AG04450 (cell line): Measurements from ENCODE around the gene RB1. TPM values are rescaled to one million over a fixed set of nuclear protein-coding genes. Genes with fewer than 3 reads are reported as not detected.

ENCODE experiments used
- CTCF ChIA-PET: fragments of 300-600, 350-600 bp; formaldehyde crosslinking; extraction: SDS; loops from one replicate; lab custom pipeline; 2022; ENCODE audit warnings: antibody characterized with exemption, inconsistent platforms; lab: Charles Lee
- POLR2A ChIA-PET: fragments of 350-600 bp; formaldehyde crosslinking; extraction: SDS; loops from one replicate; lab custom pipeline; 2021; ENCODE audit warnings: antibody characterized with exemption, inconsistent platforms; lab: Yijun Ruan, JAX
- DNase-seq: peaks from one replicate; pipeline ENCODE4 v3.0.0-alpha.2; 2011; ENCODE audit warnings: low read depth, low spot score
- H3K27ac ChIP-seq: one replicate; pipeline ENCODE4 v1.5.1; 2012; ENCODE audit warnings: low read depth, low read length, control low read depth
- H3K27me3 ChIP-seq: one replicate; pipeline ENCODE4 v1.6.0; 2012; ENCODE audit warnings: low read length; ENCODE audit not compliant: control insufficient read depth, insufficient read depth
- H3K4me3 ChIP-seq: 2 replicates; pipeline ENCODE4 v1.5.1; 2011; ENCODE audit warnings: mild to moderate bottlenecking, low read depth, low read length, control low read depth
- H3K9me3 ChIP-seq: 2 replicates; pipeline ENCODE4 v1.5.1; 2012; ENCODE audit warnings: low read length; ENCODE audit not compliant: control insufficient read depth, insufficient read depth
- CTCF ChIP-seq: IDR thresholded peaks from 2 replicates; pipeline ENCODE4 v1.5.1; 2011; ENCODE audit warnings: low read depth, low read length, control low read depth, inconsistent platforms
- polyA plus RNA-seq: library from polyadenylated mRNA; depleted of rRNA; stranded (reverse); fragments of >200 nt; gene quantifications from 2 replicates; pipeline ENCODE4 v1.2.3, GENCODE V29; 2011

RB1 gene
- polyA plus RNA-seq, 1 experiment: 27.3 TPM

GRCh38 chr13:48398450-48399095, 95.0 kb downstream of the RB1 start:
- CTCF ChIA-PET: interaction anchor here (1.6 kb wide), 1 partner anchor 181 kb away, joined by 11 read pairs; no protein-coding TSS in a partner anchor
- POLR2A ChIA-PET: no interaction called here
- no peak for TF ChIP-seq CTCF
- Histone ChIP-seq H3K4me3 (no peak overlapping the region), H3K27me3 (no peaks in the 10 kb centered on the region), H3K27ac (no peak overlapping the region), H3K9me3 (no peaks in the 10 kb centered on the region; the same call in 1 of the 2 replicates)
- DNase-seq: no peak

- CTCF ChIA-PET: interaction anchor here (1.0 kb wide), 1 partner anchor 180 kb away, joined by 3 read pairs; no protein-coding TSS in a partner anchor
- TF ChIP-seq CTCF: no peak
- no peak for DNase-seq
Measured at GRCh38 chr13:48400090-48400694, 96.6 kb downstream of the RB1 start.

GRCh38 chr13:48400850-48401291, 97.3 kb downstream of the RB1 start:
- TF ChIP-seq CTCF: no peak
- Histone ChIP-seq H3K27me3 (no peaks in the 10 kb centered on the region), H3K9me3 (no peaks in the 10 kb centered on the region), H3K27ac (no peak overlapping the region), H3K4me3 (no peak overlapping the region)
- CTCF ChIA-PET: interaction anchor here (1.0 kb wide), 1 partner anchor 179 kb away, joined by 3 read pairs; no protein-coding TSS in a partner anchor
- no peak for DNase-seq
- POLR2A ChIA-PET: no interaction called here

More at GRCh38 chr13:48400090-48400694, 96.6 kb downstream of the RB1 start:
- Histone ChIP-seq H3K27ac (no peak overlapping the region), H3K27me3 (no peaks in the 10 kb centered on the region), H3K9me3 (no peaks in the 10 kb centered on the region), H3K4me3 (no peak overlapping the region)
- POLR2A ChIA-PET: no interaction called here

GRCh38 chr13:48401480-48401879, 97.9 kb downstream of the RB1 start:
- no peak for TF ChIP-seq CTCF
- no peak for DNase-seq
- H3K27me3 ChIP-seq: no peaks in the 10 kb centered on the region
- POLR2A ChIA-PET: no interaction called here
- no peaks in the 10 kb centered on the region for H3K9me3 ChIP-seq
- CTCF ChIA-PET: interaction anchor here (1.0 kb wide), 1 partner anchor 178 kb away, joined by 3 read pairs; no protein-coding TSS in a partner anchor
- no peak overlapping the region for H3K4me3 ChIP-seq
- no peak overlapping the region for H3K27ac ChIP-seq
